ENCODE measurements around the gene RASAL2. TPM values are rescaled to one million over a fixed set of nuclear protein-coding genes. Genes with fewer than 3 reads are reported as not detected.
A peak's percentile ranks its signal among the peaks of the same experiment; 100 is the strongest.

RASAL2 gene
- total RNA-seq, 4 donors from 2014 or later = 26.0 to 51.4 (median 31.0) TPM

GRCh38 chr1:178489399-178489798 lies 395.5 kb downstream of the RASAL2 start:
- DNase-seq (ENCODE audit: low spot score in 2 of 2) = peak in 1 of 2 donors; percentile 72
- TF ChIP-seq POLR2A (IDR thresholded peaks at IDR 0.05) = no peak
- no peak for TF ChIP-seq CTCF (IDR thresholded peaks at IDR 0.05)
- intact Hi-C loops (cut with DNase I; ENCODE audit: low total_unique reads) = no loop called here
- WGBS, 2 donors = 89 to 94% methylated on average over 4 of the region's 4 CpGs
- no peak overlapping the region for H3K4me3 ChIP-seq (ENCODE audit: low read depth, poor library complexity, severe bottlenecking)

GRCh38 chr1:178490136-178490535 lies 396.2 kb downstream of the RASAL2 start:
- H3K4me3 ChIP-seq (ENCODE audit: low read depth, poor library complexity, severe bottlenecking) = no peak overlapping the region
- TF ChIP-seq POLR2A (IDR thresholded peaks at IDR 0.05) (no peak), CTCF (IDR thresholded peaks at IDR 0.05) (no peak)
- peak in 1 of 2 donors; percentile 56 for DNase-seq (ENCODE audit: low spot score in 2 of 2)
- WGBS, 2 donors = 98 to 99% methylated on average over 8 of the region's 8 CpGs
- intact Hi-C loops (cut with DNase I; ENCODE audit: low total_unique reads) = no loop called here

- TF ChIP-seq POLR2A (IDR thresholded peaks at IDR 0.05) (no peak), CTCF (IDR thresholded peaks at IDR 0.05) (no peak)
- intact Hi-C loops (cut with DNase I; ENCODE audit: low total_unique reads) = no loop called here
- no peak overlapping the region for H3K4me3 ChIP-seq (ENCODE audit: low read depth, poor library complexity, severe bottlenecking)
- peak in 1 of 2 donors; percentile 74 for DNase-seq (ENCODE audit: low spot score in 2 of 2)
- 87 to 88% methylated on average over 9 of the region's 9 CpGs for WGBS, 2 donors
Observed at GRCh38 chr1:178490967-178491366, 397.1 kb downstream of the RASAL2 start.

GRCh38 chr1:178491721-178492120 lies 397.8 kb downstream of the RASAL2 start:
- TF ChIP-seq CTCF (IDR thresholded peaks at IDR 0.05) = no peak
- TF ChIP-seq POLR2A (IDR thresholded peaks at IDR 0.05) = no peak
- 92 to 96% methylated on average over 4 of the region's 4 CpGs for WGBS, 2 donors
- no peak overlapping the region for H3K4me3 ChIP-seq (ENCODE audit: low read depth, poor library complexity, severe bottlenecking)
- intact Hi-C loops (cut with DNase I; ENCODE audit: low total_unique reads) = no loop called here
- peak in 1 of 2 donors; percentile 50 for DNase-seq (ENCODE audit: low spot score in 2 of 2)

- WGBS, 2 donors = 86% methylated on average over 11 of the region's 11 CpGs
- TF ChIP-seq POLR2A (IDR thresholded peaks at IDR 0.05) (no peak), CTCF (IDR thresholded peaks at IDR 0.05) (no peak)
- peak in 1 of 2 donors; percentile 80 for DNase-seq (ENCODE audit: low spot score in 2 of 2)
Observed at GRCh38 chr1:178492341-178492740, 398.4 kb downstream of the RASAL2 start.

GRCh38 chr1:178493301-178493741 lies 399.4 kb downstream of the RASAL2 start:
- peak in 1 of 2 donors; percentile 76 for DNase-seq (ENCODE audit: low spot score in 2 of 2)

More at GRCh38 chr1:178492341-178492740, 398.4 kb downstream of the RASAL2 start:
- intact Hi-C loops (cut with DNase I; ENCODE audit: low total_unique reads) = no loop called here
- no peak overlapping the region for H3K4me3 ChIP-seq (ENCODE audit: low read depth, poor library complexity, severe bottlenecking)

More at GRCh38 chr1:178493301-178493741, 399.4 kb downstream of the RASAL2 start:
- WGBS, 2 donors = 84 to 86% methylated on average over 16 of the region's 16 CpGs
- no peak overlapping the region for H3K4me3 ChIP-seq (ENCODE audit: low read depth, poor library complexity, severe bottlenecking)
- intact Hi-C loops (cut with DNase I; ENCODE audit: low total_unique reads) = no loop called here
- no peak for TF ChIP-seq POLR2A (IDR thresholded peaks at IDR 0.05)
- no peak for TF ChIP-seq CTCF (IDR thresholded peaks at IDR 0.05)
